Stimulated activated naive CD4-positive, alpha-beta T cell treated with Interleukin-2 at 50 U/mL for 16 hours (primary cell): ENCODE measurements around the gene MAB21L3.
"Not testable (repeated sequence)": the region's sequence is repeated elsewhere in the genome, so short reads cannot be mapped to it uniquely, and the experiment has no call there.

Source experiments
- DNase-seq: peaks from one replicate; lab custom pipeline; 2025; lab: John Stamatoyannopoulos, UW

The MAB21L3 gene

GRCh38 chr1:116138277-116138792 lies 27.1 kb downstream of the MAB21L3 start:
- no peak for DNase-seq

GRCh38 chr1:116139592-116140134 lies 28.5 kb downstream of the MAB21L3 start:
- DNase-seq, result no peak

- DNase-seq, result no peak
These were observed 33.0 kb downstream of the MAB21L3 start for GRCh38 chr1:116144151-116144550.

GRCh38 chr1:116146447-116147113 lies 35.4 kb downstream of the MAB21L3 start:
- DNase-seq, result not testable (repeated sequence)

GRCh38 chr1:116147114-116147510 lies 35.9 kb downstream of the MAB21L3 start:
- no peak for DNase-seq

- no peak for DNase-seq
These were observed 36.8 kb downstream of the MAB21L3 start for GRCh38 chr1:116147972-116148371.

- no peak for DNase-seq
These were observed 37.8 kb downstream of the MAB21L3 start for GRCh38 chr1:116148967-116149366.

- DNase-seq, result no peak
These were observed 39.2 kb downstream of the MAB21L3 start for GRCh38 chr1:116150368-116150767.

- DNase-seq, result peak; percentile 71
These were observed 40.8 kb downstream of the MAB21L3 start for GRCh38 chr1:116151739-116152576.

- DNase-seq, result no peak
These were observed 41.4 kb downstream of the MAB21L3 start for GRCh38 chr1:116152577-116152943.

- DNase-seq, result no peak
These were observed 41.9 kb downstream of the MAB21L3 start for GRCh38 chr1:116152950-116153691.

GRCh38 chr1:116153692-116154031 lies 42.5 kb downstream of the MAB21L3 start:
- no peak for DNase-seq

- no peak for DNase-seq
These were observed 43.3 kb downstream of the MAB21L3 start for GRCh38 chr1:116154536-116154935.

- no peak for DNase-seq
These were observed 45.9 kb downstream of the MAB21L3 start for GRCh38 chr1:116157096-116157495.

- no peak for DNase-seq
These were observed 48.0 kb downstream of the MAB21L3 start for GRCh38 chr1:116159177-116159576.

- DNase-seq, result no peak
These were observed 48.4 kb downstream of the MAB21L3 start for GRCh38 chr1:116159611-116160010.

GRCh38 chr1:116161390-116161789 lies 50.2 kb downstream of the MAB21L3 start:
- no peak for DNase-seq

- DNase-seq, result no peak
These were observed 50.7 kb downstream of the MAB21L3 start for GRCh38 chr1:116161877-116162390.

- no peak for DNase-seq
These were observed 52.3 kb downstream of the MAB21L3 start for GRCh38 chr1:116163533-116163932.

- DNase-seq, result no peak
These were observed 53.0 kb downstream of the MAB21L3 start for GRCh38 chr1:116164150-116164549.

GRCh38 chr1:116164604-116165368 lies 53.6 kb downstream of the MAB21L3 start:
- no peak for DNase-seq
